SHP77 treated with DMSO at 0.1 percent for 48 hours (cell line): ENCODE data around the gene DNAAF6.
"Not testable (repeated sequence)": the region's sequence is repeated elsewhere in the genome, so short reads cannot be mapped to it uniquely, and the experiment has no call there.

Source experiments
- DNase-seq: peaks from one replicate; lab custom pipeline; 2025; lab: John Stamatoyannopoulos, UW

The DNAAF6 gene

GRCh38 chrX:107205770-107206696 lies at the start of gene DNAAF6, which contains the start of gene NUP62CL:
Gene DNAAF6, plus strand, starts transcription at chrX:107206611. Its CDS starts 6,265 bp downstream, at chrX:107212876.
Gene NUP62CL, minus strand, starts transcription at chrX:107206433. Its CDS starts 31,287 bp downstream, at chrX:107175146.
- no peak for DNase-seq

- not testable (repeated sequence) for DNase-seq
Measured at GRCh38 chrX:107157618-107158017, 48.8 kb upstream of the DNAAF6 start.

GRCh38 chrX:107167163-107167921 lies 39.1 kb upstream of the DNAAF6 start:
- no peak for DNase-seq

GRCh38 chrX:107168257-107168656 lies 38.2 kb upstream of the DNAAF6 start:
- DNase-seq: no peak

- no peak for DNase-seq
Measured at GRCh38 chrX:107168712-107169111, 37.7 kb upstream of the DNAAF6 start.

- DNase-seq: no peak
Measured at GRCh38 chrX:107171369-107172102, 34.9 kb upstream of the DNAAF6 start.

- no peak for DNase-seq
Measured at GRCh38 chrX:107197319-107197718, 9.1 kb upstream of the DNAAF6 start.

- not testable (repeated sequence) for DNase-seq
Measured at GRCh38 chrX:107198074-107198473, 8.3 kb upstream of the DNAAF6 start.

GRCh38 chrX:107199491-107199890 lies 6.9 kb upstream of the DNAAF6 start:
- DNase-seq: no peak

GRCh38 chrX:107204068-107204605 lies 2.3 kb upstream of the DNAAF6 start:
- no peak for DNase-seq

- DNase-seq: no peak
Measured at GRCh38 chrX:107206697-107207065, 270 bp downstream of the DNAAF6 start.

GRCh38 chrX:107207089-107207488 lies 678 bp downstream of the DNAAF6 start:
- DNase-seq: no peak

- no peak for DNase-seq
Measured at GRCh38 chrX:107207943-107208342, 1.5 kb downstream of the DNAAF6 start.

- no peak for DNase-seq
Measured at GRCh38 chrX:107213477-107213876, 7.1 kb downstream of the DNAAF6 start.

- no peak for DNase-seq
Measured at GRCh38 chrX:107226757-107227156, 20.3 kb downstream of the DNAAF6 start.

- no peak for DNase-seq
Measured at GRCh38 chrX:107227780-107228485, 21.5 kb downstream of the DNAAF6 start.

GRCh38 chrX:107228486-107228819 lies 22.0 kb downstream of the DNAAF6 start:
- DNase-seq: no peak

- DNase-seq: no peak
Measured at GRCh38 chrX:107272431-107272921, 66.1 kb downstream of the DNAAF6 start.

- DNase-seq: no peak
Measured at GRCh38 chrX:107273795-107274194, 67.4 kb downstream of the DNAAF6 start.

- no peak for DNase-seq
Measured at GRCh38 chrX:107288676-107289075, 82.3 kb downstream of the DNAAF6 start.

- DNase-seq: no peak
Measured at GRCh38 chrX:107290019-107290418, 83.6 kb downstream of the DNAAF6 start.
